GM12892 (cell line): ENCODE results near the gene ZNF248.

Experiments
- POLR2A ChIP-seq: IDR thresholded peaks from 2 replicates; pipeline ENCODE4 v1.6.1; 2011; ENCODE audit warnings: low read depth, low read length, control low read depth
- POLR2AphosphoS5 ChIP-seq: IDR thresholded peaks from 2 replicates; pipeline ENCODE4 v1.6.1; 2011; ENCODE audit warnings: low read depth, low read length, control low read depth

GRCh38 chr10:37762287-37762686, 95.1 kb downstream of the ZNF248 start:
- TF ChIP-seq POLR2AphosphoS5 (no peak), POLR2A (no peak)
